GM19099 (cell line): ENCODE results near the gene PSMD9.

Source experiments
- POLR2A ChIP-seq: IDR thresholded peaks from 3 replicates; pipeline ENCODE4 v1.6.1; 2011; ENCODE audit warnings: low read depth; ENCODE audit not compliant: insufficient read length; ENCODE audit errors: extremely low read depth

PSMD9 gene

GRCh38 chr12:121939992-121940766, 51.6 kb downstream of the PSMD9 start:
- TF ChIP-seq POLR2A: no peak

DNA sequence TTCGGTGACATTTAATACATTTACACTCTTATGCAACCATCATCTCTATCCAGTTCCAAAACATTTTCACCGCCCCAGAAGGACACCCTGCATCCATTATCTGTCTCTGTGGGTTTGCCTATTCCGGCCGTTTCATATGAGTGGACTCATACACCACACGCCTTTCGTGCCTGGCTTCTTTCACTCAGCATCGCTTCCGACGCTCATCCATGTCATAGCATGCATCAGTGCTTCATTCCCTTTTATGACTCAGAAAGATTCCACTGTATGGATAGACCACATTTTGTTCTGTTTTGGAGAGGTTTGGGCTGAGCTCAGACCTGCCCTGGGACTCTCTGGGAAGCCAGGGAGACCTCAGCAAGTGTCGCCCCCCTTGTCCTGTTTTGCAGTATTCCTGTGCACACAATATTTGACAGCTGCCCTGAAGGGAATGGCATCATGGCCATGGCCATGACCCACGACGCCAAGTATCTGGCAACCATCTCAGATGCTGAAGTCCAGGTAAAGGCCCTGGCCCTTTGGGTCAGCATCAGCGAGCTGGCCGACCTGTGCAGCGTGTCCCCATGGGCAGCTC, 53.6 kb downstream of the PSMD9 start:
- TF ChIP-seq POLR2A: no peak

DNA sequence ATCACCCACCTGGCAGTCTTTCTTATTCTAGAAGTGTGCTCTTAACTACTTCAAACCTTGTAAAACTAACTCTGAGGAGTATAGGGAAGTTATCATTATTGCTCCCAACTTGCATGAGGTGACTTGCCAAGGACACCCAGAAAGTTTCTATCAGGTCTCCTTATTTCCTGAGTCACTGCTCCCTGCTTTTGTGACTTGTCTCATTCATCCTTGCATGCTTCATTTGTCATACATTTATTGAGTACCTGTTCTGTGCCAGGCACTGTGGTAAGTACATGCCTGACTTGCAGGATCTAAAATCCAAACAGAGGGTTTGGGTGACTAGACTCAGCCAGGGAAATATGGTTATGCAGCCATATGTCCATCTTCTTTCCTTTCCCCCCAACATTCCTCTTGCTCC, 55.3 kb downstream of the PSMD9 start:
- TF ChIP-seq POLR2A: no peak

DNA sequence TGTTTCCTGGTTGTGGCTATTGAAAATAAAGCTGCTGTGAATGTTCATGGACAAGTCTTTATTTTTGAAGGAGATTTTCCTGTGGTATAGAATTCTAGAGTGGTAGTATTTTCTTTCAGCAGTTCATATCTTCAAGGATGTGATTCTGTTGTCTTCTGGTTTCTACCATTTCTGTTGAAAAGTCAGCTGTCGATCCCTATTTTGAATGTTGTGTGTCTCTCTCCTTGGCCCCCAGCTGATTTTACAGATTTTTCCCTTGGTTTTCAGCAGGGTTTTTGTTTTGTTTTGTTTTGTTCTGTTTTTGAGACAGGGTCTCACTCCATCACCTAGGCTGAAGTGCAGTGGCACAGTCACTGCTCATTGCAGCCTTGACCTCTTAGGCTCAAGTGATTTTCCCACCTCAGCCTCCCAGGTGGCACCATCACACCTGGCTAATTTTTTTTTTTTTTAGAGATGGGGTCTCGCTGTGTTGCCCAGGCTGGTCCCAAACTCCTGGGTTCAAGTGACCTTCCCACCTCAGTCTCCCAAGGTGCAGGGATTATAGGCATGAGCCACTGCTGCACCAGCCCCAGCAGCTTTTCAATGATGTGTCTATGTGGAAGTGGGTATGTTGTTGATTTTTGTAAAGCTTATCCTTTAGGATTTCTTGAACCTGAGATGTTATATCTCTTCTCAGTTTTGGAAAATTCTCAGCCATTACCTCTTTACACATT, 57.9 kb downstream of the PSMD9 start:
- no peak for TF ChIP-seq POLR2A

GRCh38 chr12:121947981-121948380, 59.4 kb downstream of the PSMD9 start:
- TF ChIP-seq POLR2A: no peak

DNA sequence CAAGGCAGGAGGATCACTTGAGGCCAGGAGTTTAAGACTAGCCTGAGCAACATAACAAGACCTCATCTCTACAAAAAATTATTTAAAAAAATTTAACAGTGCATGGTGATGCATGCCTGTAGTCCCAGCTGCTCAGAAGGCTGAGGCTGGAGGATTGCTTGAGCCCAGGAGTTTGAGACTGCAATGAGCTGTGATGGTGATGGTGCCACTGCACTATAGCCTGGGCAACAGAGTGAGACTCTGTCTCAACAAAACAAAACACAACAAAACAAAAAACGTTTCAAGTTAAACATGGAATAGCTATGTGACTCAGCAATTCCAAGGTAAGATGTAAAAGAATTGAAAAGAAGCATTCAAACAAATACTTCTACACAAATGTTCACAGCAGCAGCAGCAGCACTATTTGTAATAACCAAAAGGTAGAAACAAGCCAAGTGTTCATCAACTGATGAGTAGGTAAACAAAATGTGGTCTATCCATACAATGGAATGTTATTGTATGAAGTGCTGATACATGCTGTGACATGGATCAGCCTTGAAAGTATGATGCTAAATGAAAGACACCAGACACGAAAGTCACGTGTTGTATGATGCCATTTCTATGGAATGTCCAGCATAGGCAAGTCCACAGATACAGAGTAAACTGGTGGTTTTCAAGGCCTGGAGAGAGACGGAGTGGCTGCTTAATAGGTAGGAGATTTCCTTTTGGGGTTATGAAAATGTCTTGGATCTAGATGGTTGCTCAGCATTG, 61.2 kb downstream of the PSMD9 start:
- TF ChIP-seq POLR2A: no peak

- TF ChIP-seq POLR2A: no peak
Observed at GRCh38 chr12:121953117-121953692, 64.6 kb downstream of the PSMD9 start.

- no peak for TF ChIP-seq POLR2A
Observed at GRCh38 chr12:121953695-121954094, 65.1 kb downstream of the PSMD9 start.

GRCh38 chr12:121955258-121956237, 67.0 kb downstream of the PSMD9 start:
- no peak for TF ChIP-seq POLR2A

DNA sequence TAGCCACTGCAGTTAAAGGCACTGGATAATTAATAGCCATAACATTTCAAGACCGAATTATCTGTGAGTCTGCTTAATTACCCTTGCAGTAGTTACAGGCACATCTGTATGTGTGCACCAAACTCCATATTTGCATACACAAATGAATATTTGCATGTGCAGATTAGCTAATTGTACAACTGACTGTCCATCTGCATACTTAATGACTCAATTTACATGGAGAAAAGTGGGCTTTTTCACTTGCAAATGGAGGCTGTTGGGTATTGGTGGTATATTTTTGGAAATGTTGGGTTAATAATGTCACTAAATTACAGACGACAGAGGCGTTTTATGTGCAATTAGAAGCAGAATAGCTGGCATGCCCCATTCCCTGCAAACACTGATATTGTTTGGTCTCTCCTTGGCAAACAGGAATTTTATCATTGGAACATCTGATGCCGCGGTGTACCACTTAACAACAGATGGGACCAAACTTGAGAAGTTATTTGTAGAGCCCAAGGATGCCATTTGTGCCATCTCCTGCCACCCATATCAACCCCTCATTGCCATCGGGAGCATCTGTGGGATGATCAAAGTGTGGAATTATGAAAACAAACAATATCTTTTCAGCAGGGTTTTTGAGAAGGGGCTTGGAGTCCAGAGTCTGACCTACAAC, 69.4 kb downstream of the PSMD9 start:
- no peak for TF ChIP-seq POLR2A

- TF ChIP-seq POLR2A: no peak
Observed at GRCh38 chr12:121958541-121959240, 70.1 kb downstream of the PSMD9 start.

DNA sequence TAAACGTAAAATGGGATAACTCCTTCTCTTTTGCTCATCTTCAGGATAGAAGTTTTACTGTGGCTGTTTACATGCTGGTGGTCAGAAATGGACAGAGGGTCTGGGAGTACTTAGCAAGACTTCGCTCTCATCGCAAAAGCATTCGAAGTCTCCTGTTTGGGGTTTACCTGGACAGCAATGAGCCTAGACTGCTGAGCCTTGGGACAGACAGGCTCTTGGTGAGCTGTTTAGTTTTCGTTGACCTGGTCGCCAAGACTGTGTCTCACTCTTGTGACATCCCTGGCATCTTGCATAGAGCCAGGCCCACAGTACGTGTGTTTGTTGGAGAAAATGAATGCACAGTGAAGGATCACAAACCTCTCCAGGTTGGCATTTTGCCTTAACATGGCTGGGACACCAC, 72.0 kb downstream of the PSMD9 start:
- TF ChIP-seq POLR2A: no peak
